Measurements from ENCODE around the gene ARMH1.

The ARMH1 gene

DNA sequence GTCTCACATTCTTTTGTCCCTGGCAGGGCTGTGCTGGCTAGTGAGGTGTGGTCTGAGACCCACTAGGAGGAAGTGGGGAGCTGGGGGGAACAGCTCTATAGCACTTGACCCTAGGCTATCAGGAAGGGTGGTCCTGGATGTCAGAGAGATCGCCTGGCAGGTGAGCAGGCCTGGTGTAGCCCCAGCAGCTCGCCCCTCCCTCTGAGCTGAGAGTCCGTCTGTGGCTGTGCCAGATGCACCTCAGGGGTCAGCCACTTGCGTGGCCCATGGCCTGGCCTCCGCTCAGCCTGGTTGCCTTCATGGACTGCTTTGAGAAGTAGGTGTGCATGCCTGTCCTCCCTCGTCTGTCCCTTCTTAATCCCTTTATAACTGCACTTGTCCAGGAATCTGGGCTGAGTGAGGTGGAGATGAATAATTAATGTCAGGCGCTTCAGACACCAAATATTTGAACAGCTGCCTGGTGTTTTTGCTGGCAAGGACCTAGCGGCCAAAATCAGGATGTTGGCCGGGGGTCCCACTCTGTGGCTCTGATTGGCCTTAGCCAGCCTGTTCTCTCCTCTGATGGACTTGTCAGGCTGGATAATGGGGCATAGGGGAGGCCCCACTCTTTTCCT lies 30.7 kb upstream of the ARMH1 start:
- DNase-seq (ENCODE audit: low spot score) (no peak), FAIRE-seq (no peak)

DNA sequence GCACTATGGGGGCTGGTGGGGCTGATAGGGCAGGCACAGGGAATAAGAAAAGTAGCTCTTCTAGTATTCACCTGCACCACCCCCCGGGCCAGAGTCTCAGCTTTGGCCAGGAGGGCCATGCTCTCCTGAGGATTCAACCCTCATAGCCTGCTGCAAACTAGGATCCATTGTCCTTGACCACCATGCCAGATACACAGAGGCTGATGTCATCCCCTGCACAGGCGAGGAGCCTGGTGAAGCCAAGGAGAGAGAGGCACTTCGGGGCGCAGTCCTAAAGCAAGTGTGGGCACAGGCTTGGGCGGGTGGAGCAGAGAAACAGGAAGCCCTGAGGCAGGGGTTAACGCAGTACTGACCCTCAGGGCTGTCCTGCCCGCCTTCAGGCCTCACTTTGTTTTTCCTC lies 29.7 kb upstream of the ARMH1 start:
- DNase-seq (ENCODE audit: low spot score): no peak
- FAIRE-seq: no peak

DNA sequence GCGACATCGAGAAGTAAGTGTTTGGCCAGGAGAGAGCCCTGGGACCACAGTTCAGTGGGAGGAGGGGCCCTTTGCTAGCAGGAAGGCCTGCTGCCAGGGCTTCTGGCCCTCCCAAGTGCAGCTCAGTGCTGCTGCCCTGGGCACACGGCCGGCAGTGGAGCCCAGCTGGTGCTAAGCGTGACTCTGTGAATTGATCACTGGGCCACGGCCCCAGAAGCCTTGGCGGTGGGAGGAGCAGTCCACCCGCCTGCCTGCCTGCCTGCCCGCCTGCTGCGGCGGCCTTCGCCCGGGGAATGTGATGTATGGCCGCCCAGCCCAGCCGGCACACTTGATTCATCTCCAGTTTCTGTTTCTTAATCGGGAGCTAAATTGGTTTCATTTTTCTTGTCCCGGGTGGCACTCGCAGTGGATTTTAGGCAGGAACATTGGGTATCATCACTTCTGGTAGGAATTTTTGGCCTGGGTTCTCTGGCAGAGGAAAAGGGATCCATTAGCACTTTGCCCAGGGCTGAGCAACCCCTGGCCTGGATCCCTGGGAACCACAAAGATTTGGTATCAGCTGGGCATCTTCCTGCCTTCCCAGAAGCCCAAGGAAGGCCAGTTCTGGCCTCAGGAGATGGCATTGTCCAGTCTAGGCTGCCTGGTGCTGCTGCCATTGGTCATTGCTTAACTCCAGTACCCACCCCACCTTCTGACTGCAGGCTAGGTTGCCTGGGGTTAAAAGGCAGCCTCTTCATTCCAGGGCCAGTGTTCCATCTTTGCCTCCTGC lies 28.9 kb upstream of the ARMH1 start:
- no peak for FAIRE-seq
- DNase-seq (ENCODE audit: low spot score): no peak

DNA sequence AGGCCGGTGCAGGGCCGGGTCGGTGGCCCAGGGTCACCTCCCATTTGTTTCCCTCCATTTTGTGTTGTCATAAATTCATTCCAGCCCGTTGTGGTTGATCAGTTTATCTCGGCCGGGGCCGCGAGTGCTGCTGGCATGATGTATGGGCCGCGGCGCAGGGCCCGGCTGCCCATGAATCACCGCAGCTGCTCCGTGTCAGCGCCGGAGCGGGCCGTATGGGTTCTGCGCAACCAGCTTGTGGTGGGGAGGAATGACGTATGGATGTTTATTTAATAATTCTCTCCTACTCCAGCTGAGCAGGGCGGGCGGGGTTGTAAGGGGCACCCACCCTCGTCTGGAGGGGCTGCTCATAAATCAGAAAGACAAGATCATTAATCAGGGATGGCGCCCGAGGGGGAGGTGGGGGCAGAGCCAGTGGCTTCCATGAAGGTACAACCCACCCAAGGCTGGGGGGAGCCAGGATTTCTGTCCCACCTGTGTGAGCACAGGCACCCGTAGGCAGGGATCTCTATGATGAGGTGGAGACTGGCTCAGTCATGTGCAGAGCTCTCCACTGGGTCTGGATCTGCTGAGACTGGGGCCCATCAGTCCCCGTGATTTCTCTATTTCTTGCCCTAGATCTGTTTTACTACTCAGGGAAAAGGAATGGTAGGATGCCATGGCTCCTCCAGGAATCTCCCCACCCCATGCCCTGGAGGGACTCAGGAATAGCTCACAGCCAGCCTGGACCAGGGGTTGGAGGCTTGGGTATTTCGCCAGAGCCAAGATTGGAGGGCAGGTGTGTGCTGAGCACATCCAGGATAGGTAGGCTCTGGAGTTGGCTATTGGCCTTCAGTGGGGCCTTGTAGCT lies 28.0 kb upstream of the ARMH1 start:
- no peak for FAIRE-seq
- no peak for DNase-seq (ENCODE audit: low spot score)

DNA sequence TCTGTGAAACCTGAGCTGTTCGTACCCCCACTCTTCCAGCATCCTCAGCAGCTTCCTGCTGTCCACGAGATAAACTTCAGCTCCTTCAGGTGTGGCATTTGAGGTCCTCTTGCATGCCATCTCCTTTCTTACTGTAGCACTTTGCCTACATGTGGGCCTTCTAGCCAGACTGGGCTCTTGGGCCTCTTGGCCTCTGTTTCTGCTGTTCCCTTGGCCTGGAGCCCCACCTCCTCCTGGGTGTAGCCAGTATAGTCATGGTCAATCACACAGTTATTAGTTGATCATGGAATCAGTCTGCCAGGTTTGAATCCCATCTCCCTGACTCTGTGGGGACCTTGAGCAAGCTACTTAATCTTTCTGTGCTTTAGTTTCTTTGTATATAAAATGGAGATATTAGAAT lies 26.6 kb upstream of the ARMH1 start:
- no peak for DNase-seq (ENCODE audit: low spot score)
- no peak for FAIRE-seq

DNA sequence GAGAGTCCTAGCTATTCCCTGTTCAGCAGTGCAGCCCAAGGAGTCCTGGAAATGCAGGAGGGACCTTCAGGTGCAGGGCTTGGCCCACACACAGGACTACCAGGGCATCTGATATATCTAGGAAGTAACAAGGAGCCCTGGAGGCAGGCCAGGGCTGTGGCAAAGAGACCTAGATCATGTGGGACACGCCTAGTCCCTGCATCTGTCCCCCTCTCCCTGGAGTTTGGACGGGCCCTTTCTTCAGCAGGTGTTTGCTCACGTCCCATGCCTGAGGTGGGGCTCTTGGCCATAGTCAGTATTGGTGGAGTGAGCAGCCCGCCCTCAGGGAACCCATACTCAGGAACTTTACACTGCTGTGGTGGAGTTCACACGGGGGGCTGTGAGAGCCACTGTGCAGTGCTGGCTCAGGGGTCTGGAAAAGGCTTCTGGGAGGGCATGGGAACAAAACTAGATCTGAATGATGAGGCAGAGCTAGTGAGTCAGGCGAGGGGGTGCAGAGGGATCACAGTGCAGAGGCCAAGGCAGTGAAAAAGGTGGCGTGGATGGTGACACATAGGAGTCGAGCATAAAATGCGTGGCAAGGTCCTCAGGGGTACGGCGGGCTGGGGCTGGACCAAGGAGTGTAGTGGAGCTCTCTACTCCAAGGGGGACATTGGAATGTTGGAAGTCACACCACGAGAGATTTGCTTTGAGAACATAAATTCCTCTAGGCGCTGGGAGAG lies 25.8 kb upstream of the ARMH1 start:
- FAIRE-seq (no peak), DNase-seq (ENCODE audit: low spot score) (no peak)

DNA sequence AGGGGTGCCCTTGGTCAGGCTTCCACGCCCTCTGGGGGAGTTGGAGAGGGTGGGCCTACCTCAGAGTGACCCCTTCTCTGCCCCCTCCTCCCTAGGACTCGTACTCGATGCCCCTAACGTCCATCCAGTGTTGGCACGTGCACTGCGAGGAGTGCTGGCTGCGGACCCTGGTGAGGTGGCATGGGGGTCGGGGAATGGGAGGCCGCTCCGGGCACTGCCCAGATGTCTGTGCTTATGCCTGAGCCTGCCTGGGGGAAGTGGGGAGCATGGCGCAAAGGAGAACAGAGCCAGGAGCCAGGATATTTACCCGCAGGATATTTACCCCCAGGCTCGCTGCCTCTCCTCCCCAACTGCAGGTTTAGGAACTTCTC lies 24.7 kb upstream of the ARMH1 start:
- FAIRE-seq: no peak
- no peak for DNase-seq (ENCODE audit: low spot score)

DNA sequence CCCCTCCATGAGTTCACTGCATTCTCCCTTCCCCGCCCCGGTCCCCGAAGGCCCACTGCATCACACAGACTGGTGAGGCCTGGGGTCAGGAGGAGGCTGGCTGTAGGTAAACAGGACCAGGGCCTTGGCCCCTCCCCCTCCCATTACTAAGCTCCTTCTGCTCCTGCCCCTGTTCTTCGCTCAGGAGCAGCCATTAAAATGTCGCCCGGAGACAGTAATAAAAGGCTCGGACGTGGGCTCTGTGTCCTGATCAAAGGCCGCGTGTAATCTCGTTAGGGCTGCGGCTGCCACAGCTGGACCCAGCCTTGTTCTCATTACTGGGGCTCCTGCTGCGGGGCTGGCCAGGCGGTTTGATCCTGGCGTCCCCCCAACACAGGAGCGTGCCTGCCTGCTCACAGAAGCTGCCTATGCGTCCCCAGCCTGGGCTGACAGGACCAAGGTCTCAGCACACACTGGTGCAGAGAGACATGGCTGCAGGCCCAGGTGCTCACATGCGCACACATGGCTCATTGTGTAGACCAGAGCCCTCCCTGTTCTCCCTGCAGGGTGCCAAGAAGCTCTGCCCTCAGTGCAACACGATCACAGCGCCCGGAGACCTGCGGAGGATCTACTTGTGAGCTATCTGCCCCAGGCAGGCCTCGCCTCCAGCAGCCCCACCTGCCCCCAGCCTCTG lies 24.2 kb upstream of the ARMH1 start:
- no peak for FAIRE-seq
- no peak for DNase-seq (ENCODE audit: low spot score)

DNA sequence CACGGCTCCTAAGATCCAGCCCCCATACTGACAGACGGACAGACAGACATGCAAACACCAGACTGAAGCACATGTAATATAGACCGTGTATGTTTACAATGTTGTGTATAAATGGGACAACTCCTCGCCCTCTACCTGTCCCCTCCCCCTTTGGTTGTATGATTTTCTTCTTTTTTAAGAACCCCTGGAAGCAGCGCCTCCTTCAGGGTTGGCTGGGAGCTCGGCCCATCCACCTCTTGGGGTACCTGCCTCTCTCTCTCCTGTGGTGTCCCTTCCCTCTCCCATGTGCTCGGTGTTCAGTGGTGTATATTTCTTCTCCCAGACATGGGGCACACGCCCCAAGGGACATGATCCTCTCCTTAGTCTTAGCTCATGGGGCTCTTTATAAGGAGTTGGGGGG lies 23.4 kb upstream of the ARMH1 start:
- FAIRE-seq (no peak), DNase-seq (ENCODE audit: low spot score) (no peak)

DNA sequence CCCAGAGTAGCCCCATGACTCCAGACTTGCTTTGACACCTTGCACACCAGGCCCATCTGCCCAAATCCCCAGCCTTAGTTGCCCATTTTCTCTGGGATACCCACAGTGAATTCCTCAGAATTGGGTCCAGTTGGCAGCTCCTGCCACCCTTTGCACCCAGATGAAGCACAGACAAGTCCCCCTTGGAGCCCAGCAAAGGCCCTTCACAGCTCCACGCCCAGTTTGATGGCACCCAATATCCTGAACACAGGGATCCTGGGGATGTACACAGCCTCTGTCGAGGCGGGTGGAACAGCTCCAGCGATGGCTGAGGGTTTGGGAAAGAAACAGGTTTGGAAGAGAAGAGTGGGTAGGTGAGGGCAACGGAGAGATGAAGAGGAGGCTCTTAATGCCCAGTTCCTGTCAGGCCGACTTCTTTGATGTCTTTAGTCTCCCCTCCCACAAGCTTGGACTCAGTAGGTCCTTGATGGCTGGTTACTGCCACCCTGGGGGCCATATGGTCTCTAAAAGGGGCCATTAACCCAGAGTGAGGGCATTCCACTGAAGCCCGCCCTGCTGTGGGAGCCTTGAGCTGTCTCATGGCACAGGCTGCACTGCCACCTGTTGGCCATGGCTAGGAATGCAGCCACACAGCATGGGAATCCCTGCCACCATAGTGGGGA lies 21.9 kb upstream of the ARMH1 start:
- DNase-seq (ENCODE audit: low spot score) (peak; percentile 87), FAIRE-seq (peak; percentile 97)

DNA sequence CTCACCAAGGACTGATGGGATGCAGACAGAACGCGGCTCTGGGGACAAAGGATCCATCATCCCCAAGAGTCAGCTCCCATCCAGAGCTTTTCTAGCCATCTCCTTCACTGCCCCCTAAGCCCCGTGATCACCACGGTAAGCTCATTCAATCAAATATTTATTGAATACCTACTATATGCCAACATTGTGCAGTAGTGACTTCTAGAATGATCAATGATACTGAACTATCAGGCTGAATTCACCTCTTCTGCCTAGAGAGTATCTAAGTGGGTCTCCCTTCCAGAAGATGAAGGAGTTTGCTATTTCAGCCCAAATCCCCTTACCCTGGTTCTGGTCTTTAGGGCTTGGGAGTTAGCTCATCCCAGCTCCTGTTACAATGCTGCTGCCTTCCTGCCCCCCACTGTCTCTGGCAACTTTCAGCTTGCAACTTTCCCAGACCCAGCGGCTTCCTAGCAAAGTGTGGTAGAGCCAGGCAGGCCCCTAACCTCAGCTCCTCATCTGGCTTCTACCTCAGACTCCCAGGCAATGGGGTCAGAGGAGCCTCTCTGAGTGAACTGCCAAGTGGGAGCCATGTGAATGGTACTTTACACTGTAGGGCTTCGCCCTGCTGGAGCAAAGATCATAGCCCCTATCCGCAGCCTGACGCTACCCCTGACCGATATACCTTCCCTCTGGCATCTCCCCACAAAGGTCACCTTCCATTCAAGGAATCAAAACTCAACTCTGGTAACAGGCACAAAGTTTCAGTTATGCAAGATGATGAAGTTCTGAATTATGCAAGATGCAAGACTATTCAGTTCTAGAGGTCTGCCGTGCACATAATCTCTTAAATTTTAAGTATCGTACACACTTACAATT lies 21.2 kb upstream of the ARMH1 start:
- no peak for DNase-seq (ENCODE audit: low spot score)
- FAIRE-seq: no peak

DNA sequence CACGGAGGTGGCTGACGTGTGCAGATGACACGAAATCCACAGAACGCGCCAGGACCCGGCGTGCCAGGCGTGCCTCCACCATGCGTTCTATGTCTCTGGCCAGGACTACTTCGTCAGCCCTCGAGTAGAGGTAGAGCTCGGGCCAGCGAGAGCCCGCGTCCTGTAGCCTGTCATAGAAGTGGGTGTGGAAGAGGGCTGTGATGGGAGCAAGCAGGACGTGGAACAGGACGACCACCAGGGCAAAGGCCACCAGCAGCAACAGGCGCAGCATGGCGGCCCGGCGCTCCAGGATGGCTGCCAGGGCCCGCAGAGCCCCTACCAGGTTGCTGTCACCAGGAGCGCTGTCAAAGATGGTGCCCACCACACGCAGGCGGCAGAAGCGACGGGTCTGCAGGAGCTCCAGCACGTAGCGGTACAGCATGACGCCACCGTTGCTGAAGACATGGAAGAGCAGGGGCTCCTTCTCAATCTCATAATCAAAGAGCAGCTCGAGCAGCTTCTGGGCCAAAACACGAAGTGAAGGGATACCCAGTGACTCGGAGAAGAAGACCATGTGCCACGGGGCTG lies 19.8 kb upstream of the ARMH1 start:
- FAIRE-seq (peak; percentile 65), DNase-seq (ENCODE audit: low spot score) (no peak)

DNA sequence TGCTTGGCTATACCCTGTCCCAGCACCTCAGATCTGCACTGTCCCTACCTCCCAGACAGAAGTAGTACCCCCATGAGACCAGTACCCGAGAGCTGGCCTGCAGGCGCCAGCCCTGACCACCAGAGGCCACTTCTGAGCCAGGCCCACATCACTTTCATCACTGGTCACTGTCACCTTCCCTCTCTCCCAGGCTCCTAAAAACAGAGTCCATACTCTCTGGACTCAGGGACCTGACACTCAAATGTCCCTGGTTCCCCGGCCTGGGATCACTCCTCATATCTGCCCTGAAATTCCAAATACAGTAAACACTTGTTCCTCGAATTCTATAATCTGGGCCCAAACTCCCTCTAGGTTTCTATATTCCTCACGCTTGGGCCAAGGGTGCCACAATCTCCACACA lies 18.9 kb upstream of the ARMH1 start:
- no peak for FAIRE-seq

DNA sequence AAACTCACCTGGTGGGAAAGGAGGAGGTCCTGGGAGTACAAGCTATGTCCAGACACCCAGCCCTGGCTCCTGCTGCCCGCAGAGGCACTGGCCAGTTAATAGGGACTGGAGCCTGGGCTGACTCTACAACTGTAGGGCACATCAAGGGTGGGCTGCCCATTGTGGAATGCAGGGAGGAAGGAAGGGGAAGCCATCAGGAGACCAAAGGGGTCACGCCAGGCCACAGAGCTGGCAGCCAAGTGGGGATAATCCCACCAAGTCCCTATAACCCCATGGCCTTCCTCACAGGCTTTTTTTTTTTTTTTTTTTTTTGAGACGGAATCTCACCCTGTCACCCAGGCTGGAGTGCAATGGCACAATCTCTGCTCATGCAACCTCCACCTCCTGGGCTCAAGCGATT lies 14.9 kb upstream of the ARMH1 start:
- FAIRE-seq: no peak
- no peak for DNase-seq (ENCODE audit: low spot score)

More for the DNA sequence above, 18.9 kb upstream of the ARMH1 start:
- DNase-seq (ENCODE audit: low spot score): peak; percentile 43

DNA sequence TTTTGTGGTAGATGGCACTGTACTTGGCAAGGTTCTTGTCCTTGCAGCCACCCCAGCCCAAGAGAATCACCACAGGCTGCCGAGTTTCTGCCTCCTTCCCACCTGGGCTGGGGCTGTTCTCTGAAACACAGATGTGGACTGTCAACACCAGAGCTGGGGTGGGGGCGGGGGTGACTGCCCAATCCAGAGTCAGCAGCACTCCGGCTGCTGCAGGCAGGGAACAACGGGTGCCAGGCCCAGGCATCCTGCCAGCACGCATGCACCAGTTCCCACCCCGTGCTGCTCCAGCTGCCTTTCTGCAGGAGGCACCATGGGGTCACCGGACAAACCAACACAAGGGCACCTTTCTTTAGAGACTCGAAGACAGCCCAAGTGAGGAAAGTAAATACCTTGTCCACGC lies 14.3 kb upstream of the ARMH1 start:
- DNase-seq (ENCODE audit: low spot score) (no peak), FAIRE-seq (no peak)

DNA sequence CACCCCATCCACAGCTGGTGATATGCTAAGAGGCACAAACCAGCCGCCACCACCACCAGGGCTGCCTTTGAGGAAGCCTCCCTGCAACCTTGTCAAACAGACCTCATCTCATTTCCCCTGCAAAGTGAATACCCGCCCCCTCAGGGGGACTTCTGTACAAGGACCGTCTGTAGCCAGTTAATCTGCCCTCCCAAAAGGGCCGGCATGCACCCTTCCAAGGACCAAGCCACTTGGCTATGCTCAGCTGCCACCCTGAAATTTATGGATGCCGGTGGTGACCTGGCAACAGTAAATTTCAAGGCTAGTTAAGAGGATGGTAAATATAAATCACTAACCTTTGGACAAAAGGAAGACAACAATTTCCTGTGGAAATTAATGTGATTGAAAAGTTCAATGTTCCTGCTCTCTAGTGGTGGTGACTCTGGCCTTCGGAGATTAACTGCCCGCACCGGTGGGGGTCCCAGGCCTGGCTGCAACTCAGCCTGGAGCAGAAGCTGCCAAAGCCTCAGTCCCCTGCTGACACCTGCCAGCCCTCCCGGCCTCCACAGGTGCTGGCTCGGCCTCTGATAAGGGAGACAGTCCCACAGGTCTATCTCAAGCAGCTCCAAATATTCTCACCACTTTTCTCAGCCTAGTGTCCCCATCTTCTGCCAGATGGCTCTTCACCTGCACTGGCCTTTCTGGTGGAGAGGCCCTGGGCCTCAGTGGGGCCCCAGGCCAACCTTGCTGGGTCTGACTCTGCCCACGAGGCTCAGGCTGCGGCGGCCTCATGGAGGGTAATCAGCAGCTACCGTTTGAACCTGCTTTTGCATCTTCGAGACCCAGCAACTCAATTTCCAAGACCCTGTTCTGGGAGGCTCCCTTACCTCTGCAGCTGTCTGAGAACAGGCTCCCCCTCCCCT lies 12.5 kb upstream of the ARMH1 start:
- DNase-seq (ENCODE audit: low spot score): no peak
- FAIRE-seq: no peak

DNA sequence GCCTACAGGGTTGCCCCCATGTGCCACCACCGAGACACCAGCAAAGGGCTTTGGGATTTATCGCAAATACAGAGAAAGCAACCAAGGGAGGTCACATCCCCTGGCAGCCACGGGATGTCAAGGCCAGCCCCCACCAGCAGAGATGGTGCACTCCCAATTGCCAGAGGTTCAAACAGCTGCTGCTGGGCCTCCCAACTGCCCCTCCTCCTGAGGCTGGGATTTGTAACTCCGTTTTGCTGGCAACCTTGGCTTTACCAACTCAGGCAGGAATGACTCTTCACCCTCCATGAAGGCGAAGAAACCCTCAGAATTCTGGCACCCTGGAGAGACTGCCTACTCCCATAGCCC lies 11.9 kb upstream of the ARMH1 start:
- FAIRE-seq (no peak), DNase-seq (ENCODE audit: low spot score) (no peak)

DNA sequence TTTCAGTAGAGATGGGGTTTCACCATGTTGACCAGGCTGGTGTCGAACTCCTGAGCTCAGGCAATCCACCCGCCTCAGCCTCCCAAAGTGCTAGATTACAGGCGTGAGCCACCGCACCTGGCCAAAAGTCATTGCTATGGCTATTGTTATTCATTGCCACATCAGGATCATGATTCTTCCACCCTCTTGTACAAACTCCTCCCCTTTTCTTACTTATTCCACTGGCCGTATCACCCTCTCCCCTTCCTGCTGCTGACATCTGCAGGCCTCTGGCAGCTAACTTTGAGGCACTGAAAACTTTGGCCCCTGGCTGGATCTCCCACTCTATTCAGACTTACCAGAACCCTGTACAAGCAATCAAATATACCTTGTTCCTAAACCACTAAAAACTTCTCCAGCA lies 11.1 kb upstream of the ARMH1 start:
- DNase-seq (ENCODE audit: low spot score): no peak
- FAIRE-seq: no peak
